Smooth muscle cell of the brain vasculature (primary cell): ENCODE measurements around the gene SCYGR4.
"Not testable (repeated sequence)": the region's sequence is repeated elsewhere in the genome, so short reads cannot be mapped to it uniquely, and the experiment has no call there.

Source experiments
- DNase-seq: peaks from one replicate; pipeline ENCODE4 v3.0.0-alpha.2; 2012; ENCODE audit warnings: low read depth, low spot score

SCYGR4 gene

GRCh38 chr2:227617316-227618230, at the start of gene SCYGR4:
Gene SCYGR4, plus strand, starts transcription at chr2:227617498. Its CDS starts 0 bp downstream, at chr2:227617498.
- DNase-seq, result no peak

- no peak for DNase-seq
Observed at GRCh38 chr2:227568852-227569169, 48.5 kb upstream of the SCYGR4 start.

- DNase-seq, result no peak
Observed at GRCh38 chr2:227570615-227571014, 46.7 kb upstream of the SCYGR4 start.

GRCh38 chr2:227576110-227576509, 41.2 kb upstream of the SCYGR4 start:
- no peak for DNase-seq

- no peak for DNase-seq
Observed at GRCh38 chr2:227576812-227577211, 40.5 kb upstream of the SCYGR4 start.

GRCh38 chr2:227577555-227577954, 39.7 kb upstream of the SCYGR4 start:
- no peak for DNase-seq

GRCh38 chr2:227578642-227579041, 38.7 kb upstream of the SCYGR4 start:
- no peak for DNase-seq

- DNase-seq, result no peak
Observed at GRCh38 chr2:227579791-227580190, 37.5 kb upstream of the SCYGR4 start.

GRCh38 chr2:227582369-227582768, 34.9 kb upstream of the SCYGR4 start:
- DNase-seq, result no peak

GRCh38 chr2:227592694-227593387, 24.5 kb upstream of the SCYGR4 start:
- no peak for DNase-seq

GRCh38 chr2:227595797-227596196, 21.5 kb upstream of the SCYGR4 start:
- no peak for DNase-seq

GRCh38 chr2:227597036-227597435, 20.3 kb upstream of the SCYGR4 start:
- DNase-seq, result no peak

GRCh38 chr2:227597998-227598397, 19.3 kb upstream of the SCYGR4 start:
- no peak for DNase-seq

GRCh38 chr2:227598835-227599503, 18.3 kb upstream of the SCYGR4 start, which contains the start of gene SCYGR2:
Gene SCYGR2, plus strand, starts transcription at chr2:227598893. Its CDS starts 0 bp downstream, at chr2:227598893.
- not testable (repeated sequence) for DNase-seq

- DNase-seq, result no peak
Observed at GRCh38 chr2:227602358-227602757, 14.9 kb upstream of the SCYGR4 start.

- no peak for DNase-seq
Observed at GRCh38 chr2:227606476-227606875, 10.8 kb upstream of the SCYGR4 start.

- DNase-seq, result no peak
Observed at GRCh38 chr2:227607941-227608340, 9.4 kb upstream of the SCYGR4 start.

GRCh38 chr2:227608561-227609338, 8.5 kb upstream of the SCYGR4 start:
- DNase-seq, result no peak

- no peak for DNase-seq
Observed at GRCh38 chr2:227610123-227610522, 7.2 kb upstream of the SCYGR4 start.

- no peak for DNase-seq
Observed at GRCh38 chr2:227612546-227613271, 4.6 kb upstream of the SCYGR4 start.

- DNase-seq, result no peak
Observed at GRCh38 chr2:227613272-227613660, 4.0 kb upstream of the SCYGR4 start.
